ENCODE data around the gene PLCB3. TPM values are rescaled to one million over a fixed set of nuclear protein-coding genes. Genes with fewer than 3 reads are reported as not detected.

The PLCB3 gene
- total and polyA plus RNA-seq, 10 of the 15 experiments (the other 5 are each of a cell fraction or from before 2014, with no cell fraction given): 0.03 to 10.3 (median 3.3) TPM

GRCh38 chr11:64245401-64245796 lies 5.9 kb upstream of the PLCB3 start:
- TF ChIP-seq TCF12 (IDR thresholded peaks at IDR 0.05; ENCODE audit: low read depth, low read length): 0 out of 2 replicates have a peak, but pooled peaks have one; percentile 35
- no peak for TF ChIP-seq EZH2 (IDR thresholded peaks at IDR 0.05; ENCODE audit: borderline replicate concordance, control insufficient read depth, low read depth, low read length)
- peak; percentile 41; the same call in 1 of the 2 replicates for TF ChIP-seq SPI1 (IDR thresholded peaks at IDR 0.05; ENCODE audit: borderline replicate concordance, insufficient read depth, low read depth, low read length)
- TF ChIP-seq DPF2 (IDR thresholded peaks at IDR 0.05): 0 out of 2 replicates have a peak, but pooled peaks have one; percentile 10
- no peak for TF ChIP-seq LARP7 (IDR thresholded peaks at IDR 0.05)
- peak; percentile 63; the same call in 1 of the 2 replicates for TF ChIP-seq TCF3 (IDR thresholded peaks at IDR 0.05; ENCODE audit: borderline replicate concordance, insufficient read depth, low read depth, low read length)
- TF ChIP-seq ZNF687 (IDR thresholded peaks at IDR 0.05): no peak
- 0 out of 2 replicates have a peak, but pooled peaks have one; percentile 13 for TF ChIP-seq NR2F1 (conservative IDR thresholded peaks at IDR 0.05)
- TF ChIP-seq IKZF1 (conservative IDR thresholded peaks at IDR 0.05): peak; percentile 35; the same call in 1 of the 2 replicates
- TF ChIP-seq BHLHE40 (IDR thresholded peaks at IDR 0.05; ENCODE audit: borderline replicate concordance in 1 of 2, low read depth in 2 of 2, low read length in 1 of 2): peak in 1 of 2 experiments; percentile 53; a peak in 1 of 4 replicates
- 0 out of 4 replicates have a peak, but pooled peaks of 1 of the 2 experiments have one; percentile 8 for TF ChIP-seq IKZF2 (IDR thresholded peaks at IDR 0.05)
- TF ChIP-seq RUNX3 (IDR thresholded peaks at IDR 0.05; ENCODE audit: low read length): no peak
- TF ChIP-seq BCL3 (IDR thresholded peaks at IDR 0.05; ENCODE audit: borderline replicate concordance, insufficient read depth, low read depth, low read length, poor library complexity, severe bottlenecking): peak; percentile 10
- TF ChIP-seq NBN (IDR thresholded peaks at IDR 0.05): no peak
- TF ChIP-seq NFYA (IDR thresholded peaks at IDR 0.05; ENCODE audit: borderline replicate concordance, low read depth, low read length): no peak
- 0 out of 2 replicates have a peak, but pooled peaks have one; percentile 8 for TF ChIP-seq BCL11A (IDR thresholded peaks at IDR 0.05; ENCODE audit: low read depth, low read length)
- FAIRE-seq: peak; percentile 74
- peaks cover 38% of the 10 kb centered on the region for H3K79me2 ChIP-seq (ENCODE audit: control insufficient read depth, insufficient read depth, low read length)
- DNase-seq (ENCODE audit: low read depth, low spot score): no peak
- intact Hi-C loops (cut with micrococcal nuclease; ENCODE audit: unreplicated experiment) (no loop called here), in situ Hi-C loops (cut with MboI) (loop anchor here (25.0 kb wide), 1 partner anchor 1617 kb away; the partner anchor contains the start of genes CFL1, EFEMP2 and MUS81)
- H3K36me3 ChIP-seq (ENCODE audit: control insufficient read depth in 2 of 2, insufficient read depth in 2 of 2, low read length in 1 of 2): peaks cover 0 to 10% of the 10 kb centered on the region in 2 experiments; a peak in 2 of 4 replicates
- CTCF ChIA-PET: interaction anchor here (1.0 to 6.2 kb wide), 7 partner anchors 24 to 60 kb away, joined by 3 to 66 read pairs (median 7); partner anchors contain the start of genes CATSPERZ and FERMT3
- peak overlapping the region; percentile 91 for H3K4me3 ChIP-seq
- no peaks in the 10 kb centered on the region for H4K20me1 ChIP-seq (ENCODE audit: control insufficient read depth, insufficient read depth)
- WGBS (ENCODE audit: insufficient coverage, insufficient replicate concordance, low lambda C conversion rate, missing lambda C conversion rate): 3% methylated on average over 4 of the region's 6 CpGs
- peak overlapping the region; percentile 80 for H3K4me2 ChIP-seq (ENCODE audit: control insufficient read depth, insufficient read depth)
- POLR2A ChIA-PET: interaction anchor here (0.6 to 7.4 kb wide), 11 partner anchors 11 to 60 kb away, joined by 3 to 82 read pairs (median 6); partner anchors contain the start of genes BAD, DNAJC4, ESRRA and FERMT3
- peak overlapping the region; percentile 92 for H3K9ac ChIP-seq (ENCODE audit: control insufficient read depth, insufficient read depth, low read length)
- H2AFZ ChIP-seq (ENCODE audit: control insufficient read depth, low read depth, low read length): no peak overlapping the region
- H3K4me1 ChIP-seq (ENCODE audit: control insufficient read depth, insufficient read depth, low read length): peaks cover 12% of the 10 kb centered on the region
- no peak for ATAC-seq
- no peaks in the 10 kb centered on the region for H3K9me3 ChIP-seq (replicated peaks; ENCODE audit: control insufficient read depth, insufficient read depth, low read length)
- H3K27me3 ChIP-seq (replicated peaks in 1 of 2; ENCODE audit: control insufficient read depth in 2 of 2, insufficient read depth in 2 of 2, low read length in 1 of 2): no peaks in the 10 kb centered on the region
- SMC1A ChIA-PET (ENCODE audit: uncharacterized antibody, unreplicated experiment): interaction anchor here (1.1 to 2.0 kb wide), 3 partner anchors 12 to 41 kb away, joined by 4 to 7 read pairs (median 5); partner anchors contain the start of gene FERMT3
- peak overlapping the region; percentile 90 for H3K27ac ChIP-seq (ENCODE audit: control insufficient read depth, insufficient read depth)
- RAD21 ChIA-PET (ENCODE audit: unreplicated experiment): interaction anchor here (0.6 to 8.6 kb wide), 6 partner anchors 8 to 110 kb away, joined by 3 to 104 read pairs (median 4); partner anchors contain the start of genes FERMT3, MACROD1 and VEGFB
- no TSS peak for BruUV-seq (replicated peaks)
